NCI-H146 (cell line): ENCODE measurements around the gene TSR1.

Experiments
- DNase-seq: peaks from one replicate; lab custom pipeline; 2025; lab: John Stamatoyannopoulos, UW

The TSR1 gene

GRCh38 chr17:2369039-2369438 is 32.8 kb upstream of the TSR1 start:
- no peak for DNase-seq

DNA sequence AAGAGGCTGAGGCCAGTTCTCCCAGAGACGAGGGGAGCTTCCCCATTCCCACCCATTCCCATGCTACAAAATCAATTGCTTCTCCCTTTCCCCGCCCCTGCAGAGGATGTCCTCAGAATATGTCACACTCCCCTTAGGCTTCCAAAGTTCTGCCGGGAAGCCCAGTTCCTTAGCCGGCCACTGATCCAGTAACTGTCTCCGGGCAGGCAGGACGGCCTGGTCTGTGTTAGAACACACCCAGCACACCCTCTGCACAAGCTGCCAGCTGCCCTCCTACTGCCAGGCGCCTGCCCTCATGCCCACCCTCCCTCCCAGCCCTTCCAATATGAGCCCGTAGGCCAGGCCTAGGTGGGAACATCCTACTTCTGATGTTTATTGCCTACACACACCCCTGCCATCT is 32.1 kb upstream of the TSR1 start:
- no peak for DNase-seq

- no peak for DNase-seq
These were observed 30.7 kb upstream of the TSR1 start for GRCh38 chr17:2366747-2367494.

- no peak for DNase-seq
These were observed 28.9 kb upstream of the TSR1 start for GRCh38 chr17:2365132-2365531.

DNA sequence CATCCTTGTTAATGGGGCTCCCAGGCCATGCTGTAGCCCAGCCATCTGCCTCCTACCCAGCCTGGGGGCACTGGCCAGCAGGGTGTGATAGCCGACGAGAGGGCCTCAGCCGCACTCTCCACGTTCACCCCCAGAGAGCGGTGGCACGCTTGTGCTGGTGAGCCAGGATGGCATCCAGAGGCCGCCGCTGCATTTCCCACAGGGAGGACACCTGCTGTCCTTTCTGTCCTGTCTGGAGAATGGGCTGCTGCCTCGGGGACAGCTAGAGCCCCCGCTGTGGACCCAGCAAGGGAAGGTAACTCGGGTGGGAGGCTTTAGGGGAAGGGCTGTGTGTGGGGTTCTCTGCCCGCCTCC is 28.5 kb upstream of the TSR1 start:
- no peak for DNase-seq

DNA sequence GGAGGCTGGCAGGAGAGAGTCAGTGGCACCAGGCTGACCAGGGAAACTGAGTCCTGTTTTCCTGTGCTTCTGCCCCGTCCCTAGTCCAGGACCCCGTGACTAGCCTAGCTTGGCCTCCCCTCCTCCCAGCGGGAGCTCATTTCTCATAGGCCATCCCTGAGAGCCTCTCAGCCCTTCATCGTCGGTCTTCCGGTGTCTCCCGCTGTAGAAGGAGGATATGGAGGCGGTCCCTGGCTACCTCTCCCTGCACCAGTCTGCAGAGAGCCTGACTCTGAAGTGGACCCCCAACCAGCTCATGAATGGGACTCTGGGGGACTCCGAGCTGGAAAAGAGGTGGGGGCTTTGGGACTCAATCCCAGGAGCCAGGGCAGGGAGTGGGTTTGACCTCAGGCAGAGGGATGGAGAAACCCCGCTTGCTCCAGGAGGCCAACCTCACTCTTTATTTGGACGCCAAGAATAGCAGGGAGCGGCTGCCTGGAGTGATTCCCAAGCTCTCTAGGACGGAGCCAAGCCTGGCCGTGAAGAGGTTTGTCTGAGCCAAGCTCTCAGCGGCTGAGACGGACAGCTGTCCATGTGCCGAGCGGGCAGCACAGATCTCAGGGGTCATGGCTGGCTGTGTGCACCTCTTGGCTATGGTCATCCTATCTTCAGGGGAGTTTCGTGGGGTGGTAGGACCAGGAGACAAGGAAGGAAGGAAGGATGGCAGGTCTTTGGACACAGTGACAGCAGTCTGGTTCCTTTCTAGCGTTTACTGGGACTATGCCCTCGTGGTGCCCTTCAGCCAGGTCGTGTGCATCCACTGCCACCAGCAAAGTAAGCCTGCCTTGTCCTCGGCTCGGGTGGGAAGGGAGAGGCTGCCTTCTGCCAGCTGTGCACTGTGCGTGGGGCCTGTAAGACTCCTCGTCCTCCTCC is 27.9 kb upstream of the TSR1 start:
- DNase-seq, result no peak

DNA sequence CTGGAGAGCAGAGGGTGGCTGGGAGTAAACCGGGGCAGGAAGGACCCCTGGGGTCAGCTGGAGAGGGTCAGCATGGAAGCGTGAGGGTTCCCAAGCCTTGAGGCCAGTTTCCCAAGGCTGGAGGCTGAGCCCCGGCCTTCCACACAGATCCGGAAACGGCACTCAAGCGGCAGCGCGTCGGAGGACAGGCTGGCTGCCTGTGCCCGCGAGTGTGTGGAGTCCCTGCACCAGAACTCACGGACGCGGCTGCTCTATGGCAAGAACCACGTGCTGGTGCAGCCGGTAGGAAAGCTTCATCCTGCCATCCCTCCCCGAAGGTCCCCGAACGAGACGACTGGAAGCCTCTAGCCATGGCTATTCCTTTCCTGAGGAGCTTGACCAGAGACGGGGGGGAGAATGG is 27.1 kb upstream of the TSR1 start:
- no peak for DNase-seq

DNA sequence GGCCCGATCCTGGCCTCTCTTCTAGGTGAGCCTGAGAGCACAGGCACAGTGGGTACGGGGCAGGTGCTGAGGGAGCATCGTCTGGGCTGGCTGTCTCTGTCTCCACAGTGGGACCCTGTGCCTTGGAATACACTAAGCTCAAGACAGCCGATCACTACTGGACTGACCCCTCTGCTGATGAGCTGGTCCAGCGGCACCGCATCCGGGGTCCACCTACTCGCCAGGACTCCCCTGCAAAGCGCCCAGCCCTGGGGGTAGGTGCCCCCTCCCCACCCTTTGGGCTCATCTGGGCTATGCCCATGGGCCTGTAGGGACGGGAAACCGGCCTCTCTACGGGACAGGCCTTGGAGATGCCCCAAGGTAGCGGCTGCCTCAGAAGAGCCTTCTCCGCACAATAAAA is 26.6 kb upstream of the TSR1 start:
- DNase-seq, result no peak

DNA sequence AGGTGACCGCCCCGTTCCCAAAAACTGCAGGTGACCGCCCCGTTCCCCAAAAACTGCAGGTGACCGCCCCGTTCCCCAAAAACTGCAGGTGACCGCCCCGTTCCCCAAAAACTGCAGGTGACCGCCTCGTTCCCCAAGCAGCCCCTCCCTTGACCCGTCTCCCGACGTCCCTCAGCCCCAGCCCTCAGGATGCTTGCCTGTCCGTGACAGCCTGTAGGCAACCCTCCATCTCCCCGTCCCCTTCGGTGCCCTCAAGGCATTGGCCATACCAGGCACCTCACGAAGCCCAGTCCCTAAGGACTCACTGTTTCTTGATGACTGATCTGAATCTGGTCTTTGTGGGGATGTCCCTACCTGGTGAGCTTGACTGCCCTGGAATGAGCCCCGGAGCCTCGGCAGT is 26.2 kb upstream of the TSR1 start:
- DNase-seq, result no peak

- no peak for DNase-seq
These were observed 25.8 kb upstream of the TSR1 start for GRCh38 chr17:2362016-2362415.

DNA sequence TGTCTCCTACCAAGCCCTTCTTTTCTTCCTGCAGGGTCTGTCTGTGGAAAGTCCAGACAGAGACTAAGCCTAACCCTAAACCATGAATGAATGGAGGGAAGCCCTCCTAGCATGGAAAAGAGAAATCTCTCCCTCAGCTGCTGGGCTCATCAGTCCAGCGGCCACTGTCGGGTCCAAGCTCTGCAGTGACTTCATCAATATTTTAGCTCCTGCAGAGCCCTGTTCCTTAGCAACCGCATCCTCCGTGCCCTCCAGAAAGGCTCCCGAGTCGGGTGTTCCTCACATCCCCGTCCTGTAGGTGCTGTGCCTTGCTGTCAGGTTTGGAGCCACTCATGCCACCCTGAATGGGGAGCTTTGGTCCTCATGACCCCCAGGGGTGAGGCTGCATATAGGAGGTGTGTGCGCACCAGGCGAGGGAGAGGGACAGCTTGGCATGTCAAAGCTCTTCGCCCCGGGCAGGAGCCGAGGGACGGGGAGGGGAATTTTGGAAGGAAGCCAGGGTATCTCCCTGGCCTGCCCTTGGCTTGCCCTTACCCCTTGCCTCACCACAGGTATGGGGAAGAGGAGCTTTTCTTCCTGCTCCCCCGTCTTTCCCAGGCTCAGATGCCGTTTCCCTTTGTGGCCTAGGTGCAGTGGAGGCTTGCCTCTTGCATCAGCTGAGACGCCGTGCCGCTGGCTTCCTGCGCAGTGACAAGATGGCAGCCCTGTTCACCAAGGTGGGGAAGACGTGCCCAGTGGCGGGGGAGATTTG is 24.9 kb upstream of the TSR1 start:
- DNase-seq, result no peak

- no peak for DNase-seq
These were observed 21.7 kb upstream of the TSR1 start for GRCh38 chr17:2357931-2358434.

DNA sequence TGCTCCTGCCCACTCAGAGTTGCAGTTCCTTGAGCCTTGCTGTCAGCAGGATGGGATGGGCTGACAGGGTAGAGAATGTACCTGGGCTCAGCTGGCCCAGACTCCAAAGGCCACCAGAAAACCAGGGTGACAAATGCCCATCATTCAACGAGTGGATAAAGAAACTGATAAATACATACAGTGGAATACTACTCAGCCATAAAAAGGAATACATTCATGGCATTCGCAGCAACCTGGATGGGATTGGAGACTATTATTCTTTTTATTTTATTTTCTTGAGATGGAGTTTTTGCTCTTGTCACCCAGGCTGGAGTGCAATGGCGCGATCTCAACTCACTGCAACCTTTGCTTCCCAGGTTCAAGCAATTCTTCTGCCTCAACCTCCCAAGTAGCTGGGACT is 21.0 kb upstream of the TSR1 start:
- no peak for DNase-seq

GRCh38 chr17:2354311-2354710 is 18.1 kb upstream of the TSR1 start:
- no peak for DNase-seq

- no peak for DNase-seq
These were observed 15.0 kb upstream of the TSR1 start for GRCh38 chr17:2351269-2351668.

DNA sequence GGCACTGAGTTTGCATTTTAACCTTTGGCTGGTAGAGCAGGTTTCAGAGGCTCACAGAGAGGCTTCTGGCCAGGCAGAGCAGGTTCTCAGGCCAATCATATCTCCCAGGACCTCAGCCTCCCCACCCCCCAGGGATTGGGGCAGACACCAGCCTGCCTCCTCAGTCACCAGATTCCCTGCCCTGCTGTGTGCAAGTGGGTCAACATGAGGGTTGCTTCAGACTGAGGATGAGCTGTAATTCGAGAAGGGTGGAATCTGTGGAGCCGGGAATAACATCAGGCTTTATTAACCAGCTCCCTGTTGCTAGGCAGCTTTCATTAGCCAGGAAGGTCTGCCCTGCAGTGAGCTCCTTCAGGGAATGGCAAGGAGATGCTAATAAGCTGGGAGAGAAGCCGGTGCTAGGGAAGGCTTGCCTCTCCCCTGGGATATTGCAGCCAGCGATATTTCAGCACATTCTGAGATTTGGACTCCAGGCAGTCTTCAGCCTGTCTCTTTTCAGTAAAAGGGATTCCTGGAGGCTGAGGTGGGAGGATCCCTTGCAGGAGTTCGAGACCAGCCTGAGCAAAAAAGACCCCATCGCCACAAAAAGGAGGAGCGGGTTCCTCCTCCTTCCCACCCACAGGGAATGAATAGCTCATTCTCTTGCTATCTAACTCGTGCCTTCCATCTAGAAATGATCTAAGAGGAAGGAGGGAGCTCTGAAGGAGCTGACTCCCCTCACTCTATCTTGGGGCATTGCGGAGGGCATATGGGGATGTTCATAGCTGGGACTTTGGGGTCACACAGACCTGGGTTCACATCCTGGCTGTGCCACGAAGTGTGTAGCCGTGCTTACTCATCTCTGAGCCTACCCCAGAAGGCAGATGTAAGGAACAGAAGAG is 11.8 kb upstream of the TSR1 start:
- DNase-seq, result peak; percentile 93

GRCh38 chr17:2346475-2346874 is 10.2 kb upstream of the TSR1 start:
- no peak for DNase-seq

DNA sequence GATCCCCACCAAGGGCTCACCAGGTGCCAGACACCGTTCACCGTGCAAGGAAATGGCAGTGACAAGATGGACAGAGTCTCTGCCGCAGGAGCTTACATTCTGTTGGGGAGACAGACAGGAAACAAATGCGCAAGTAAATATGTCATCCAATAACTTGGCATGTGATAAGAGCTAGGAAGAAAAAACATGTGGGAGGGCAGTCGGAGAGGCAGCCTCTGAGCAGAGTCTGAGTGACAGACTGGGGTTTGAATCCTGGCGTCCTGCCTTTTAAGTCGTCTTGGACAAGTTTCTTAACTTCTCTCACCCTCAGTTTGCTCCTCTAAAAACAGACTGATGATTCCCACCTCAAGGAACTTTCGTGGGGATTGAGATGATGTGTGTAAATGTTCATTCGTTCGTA is 8.3 kb upstream of the TSR1 start:
- DNase-seq, result no peak

DNA sequence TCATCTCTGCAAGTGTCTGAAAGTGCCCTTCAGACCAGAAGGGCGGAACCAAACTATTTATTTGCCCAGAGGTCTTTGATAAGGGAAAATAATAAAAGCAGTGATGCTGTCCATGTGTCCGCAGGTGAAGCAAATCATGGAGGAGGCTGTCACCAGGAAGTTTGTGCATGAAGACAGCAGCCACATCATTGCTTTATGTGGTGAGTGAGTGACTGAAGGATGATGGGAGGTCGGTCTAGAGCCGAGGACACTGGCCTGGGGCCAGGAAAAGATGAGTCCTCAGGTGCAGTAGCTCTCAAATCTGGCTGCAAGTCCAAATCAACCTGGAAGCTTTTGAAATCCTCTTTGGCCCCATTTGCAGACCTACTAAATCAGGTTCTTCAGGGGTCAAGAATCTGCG is 7.2 kb upstream of the TSR1 start:
- no peak for DNase-seq

GRCh38 chr17:2338315-2338657 is 2.0 kb upstream of the TSR1 start:
- no peak for DNase-seq

DNA sequence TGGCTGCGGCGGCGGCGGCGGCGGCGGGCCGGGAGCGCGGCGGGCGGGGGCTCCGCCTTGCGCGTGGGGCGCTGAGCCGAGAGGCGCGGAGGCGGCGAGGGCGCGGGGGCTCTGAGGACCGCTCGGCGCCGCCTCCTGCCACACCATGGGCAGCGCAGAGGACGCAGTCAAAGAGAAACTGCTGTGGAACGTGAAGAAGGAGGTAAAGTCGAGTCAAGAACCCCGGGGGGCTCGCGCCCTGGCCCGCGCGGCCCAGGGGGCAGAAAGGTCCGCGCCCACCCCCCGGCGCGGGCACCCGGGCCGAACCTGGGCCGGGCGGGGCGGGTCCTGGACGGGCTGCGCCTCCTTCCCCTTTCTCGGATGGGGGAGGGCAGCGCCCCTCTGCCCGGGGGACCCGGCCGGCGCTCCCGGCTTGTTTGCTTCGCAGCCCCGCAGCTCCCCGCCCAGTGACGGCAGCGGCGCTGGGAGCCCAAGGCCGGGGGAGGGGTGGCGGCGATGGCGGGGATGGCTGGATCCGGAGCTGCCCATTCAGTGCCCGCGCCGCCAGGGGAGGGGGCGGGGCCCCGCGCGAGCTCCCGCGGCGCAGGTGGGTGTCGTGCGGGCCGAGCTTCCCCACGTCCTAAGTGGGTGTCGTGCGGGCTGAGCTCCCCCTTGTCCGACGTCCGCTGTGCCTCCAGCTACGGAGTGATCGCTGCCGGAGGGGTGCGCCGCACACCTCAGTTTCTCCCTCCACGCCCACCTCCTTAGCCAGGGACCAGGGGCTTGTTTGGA is 1.5 kb upstream of the TSR1 start:
- DNase-seq, result peak; percentile 58
